Activated CD8-positive, alpha-beta memory T cell treated with anti-CD3 and anti-CD28 coated beads, Interleukin-2, amount 10 ng/mL, durations not matched to agents 7 days and 5 days (primary cell): ENCODE data around the gene LRIF1. TPM values are rescaled to one million over a fixed set of nuclear protein-coding genes. Genes with fewer than 3 reads are reported as not detected.

Source experiments
- ATAC-seq: fragments of 150-1000 bp; cut with Tn5 transposase; one replicate; pipeline ENCODE4 v1.10.0; 2021; ENCODE audit warnings: moderate library complexity
- CTCF ChIA-PET: fragments of 350-600 bp; sonication (Branson Sonifier 250); formaldehyde crosslinking; loops from one replicate; lab custom pipeline; 2021; ENCODE audit warnings: antibody characterized with exemption; lab: Charles Lee
- DNase-seq: peaks from one replicate; pipeline ENCODE4 v3.0.0-alpha.2; 2020
- H3K27ac Mint-ChIP-seq: one replicate; pipeline ENCODE4 v1.8.0; 2021; ENCODE audit warnings: mild to moderate bottlenecking, mixed read lengths
- H3K27me3 Mint-ChIP-seq: one replicate; pipeline ENCODE4 v1.8.0; 2021; ENCODE audit warnings: mixed read lengths
- H3K36me3 Mint-ChIP-seq: one replicate; pipeline ENCODE4 v1.8.0; 2021; ENCODE audit warnings: mild to moderate bottlenecking, mixed read lengths
- H3K4me1 Mint-ChIP-seq: one replicate; pipeline ENCODE4 v1.8.0; 2021; ENCODE audit warnings: mixed read lengths
- H3K4me3 Mint-ChIP-seq: one replicate; pipeline ENCODE4 v1.8.0; 2021; ENCODE audit warnings: mild to moderate bottlenecking, moderate library complexity, mixed read lengths
- H3K9me3 Mint-ChIP-seq: one replicate; pipeline ENCODE4 v1.8.0; 2022; ENCODE audit warnings: low read depth, mixed read lengths
- total RNA-seq, 2 experiments: library from RNA; stranded (reverse); gene quantifications; one replicate each; pipeline ENCODE4 v1.2.3, GENCODE V29; 2021

LRIF1 gene
- total RNA-seq, 2 experiments from 2014 or later: 20.7 to 21.3 TPM

GRCh38 chr1:110967256-110967655, 3.5 kb upstream of the LRIF1 start:
- CTCF ChIA-PET: no interaction called here
- no peak for DNase-seq

GRCh38 chr1:110964455-110964903, 757 bp upstream of the LRIF1 start:
- H3K36me3 Mint-ChIP-seq: peaks cover 43% of the 10 kb centered on the region

More at GRCh38 chr1:110967256-110967655, 3.5 kb upstream of the LRIF1 start:
- Mint-ChIP-seq H3K27ac (no peak overlapping the region), H3K36me3 (peaks cover 22% of the 10 kb centered on the region), H3K4me1 (peaks cover 19% of the 10 kb centered on the region), H3K4me3 (no peak overlapping the region), H3K27me3 (peaks cover 41% of the 10 kb centered on the region), H3K9me3 (peaks cover 15% of the 10 kb centered on the region)
- ATAC-seq: no peak

GRCh38 chr1:110962892-110963690, 631 bp downstream of the LRIF1 start:
- Mint-ChIP-seq H3K27ac (peak overlapping the region; percentile 93), H3K36me3 (peaks cover 51% of the 10 kb centered on the region), H3K4me1 (peaks cover 37% of the 10 kb centered on the region), H3K27me3 (peaks cover 3% of the 10 kb centered on the region), H3K4me3 (peak overlapping the region; percentile 80), H3K9me3 (peaks cover 18% of the 10 kb centered on the region)
- CTCF ChIA-PET: interaction anchor here (0.8 to 2.2 kb wide), 6 partner anchors 67 to 183 kb away, joined by 3 to 10 read pairs (median 5); partner anchors contain the start of gene CD53
- ATAC-seq (peak; percentile 52), DNase-seq (peak; percentile 78)

More at GRCh38 chr1:110964455-110964903, 757 bp upstream of the LRIF1 start:
- Mint-ChIP-seq H3K27ac (peak overlapping the region; percentile 93), H3K9me3 (peaks cover 19% of the 10 kb centered on the region), H3K4me3 (peak overlapping the region; percentile 80), H3K4me1 (peaks cover 37% of the 10 kb centered on the region), H3K27me3 (peaks cover 15% of the 10 kb centered on the region)
- ATAC-seq (no peak), DNase-seq (no peak)
- CTCF ChIA-PET: interaction anchor here (0.6 to 2.2 kb wide), 15 partner anchors 10 to 259 kb away, joined by 3 to 10 read pairs (median 3); no protein-coding TSS in a partner anchor

- Mint-ChIP-seq H3K36me3 (peaks cover 49% of the 10 kb centered on the region), H3K27ac (no peak overlapping the region)
Observed at GRCh38 chr1:110961902-110962301, 1.8 kb downstream of the LRIF1 start.

GRCh38 chr1:110960777-110961420, 2.8 kb downstream of the LRIF1 start:
- Mint-ChIP-seq H3K36me3 (peaks cover 49% of the 10 kb centered on the region), H3K4me1 (peaks cover 37% of the 10 kb centered on the region), H3K27ac (no peak overlapping the region), H3K27me3 (no peaks in the 10 kb centered on the region), H3K4me3 (no peak overlapping the region), H3K9me3 (peaks cover 18% of the 10 kb centered on the region)
- CTCF ChIA-PET: interaction anchor here (1.2 to 1.3 kb wide), 2 partner anchors 31 to 88 kb away, joined by 3 read pairs; partner anchors contain the start of gene CD53
- ATAC-seq (no peak), DNase-seq (no peak)

More at GRCh38 chr1:110961902-110962301, 1.8 kb downstream of the LRIF1 start:
- Mint-ChIP-seq H3K4me1 (peaks cover 37% of the 10 kb centered on the region), H3K4me3 (no peak overlapping the region), H3K27me3 (no peaks in the 10 kb centered on the region), H3K9me3 (peaks cover 18% of the 10 kb centered on the region)
- CTCF ChIA-PET: interaction anchor here (1.0 to 1.2 kb wide), 2 partner anchors 9 to 89 kb away, joined by 4 to 5 read pairs; partner anchors contain the start of gene CD53
- DNase-seq (no peak), ATAC-seq (no peak)

GRCh38 chr1:110957798-110958197, 5.9 kb downstream of the LRIF1 start:
- Mint-ChIP-seq H3K27ac (no peak overlapping the region), H3K9me3 (peaks cover 7% of the 10 kb centered on the region), H3K36me3 (peaks cover 44% of the 10 kb centered on the region), H3K27me3 (no peaks in the 10 kb centered on the region), H3K4me1 (peaks cover 22% of the 10 kb centered on the region), H3K4me3 (no peak overlapping the region)
- ATAC-seq: no peak
- CTCF ChIA-PET: no interaction called here
- DNase-seq: no peak

GRCh38 chr1:110956586-110956985, 7.1 kb downstream of the LRIF1 start:
- Mint-ChIP-seq H3K4me1 (peaks cover 14% of the 10 kb centered on the region), H3K9me3 (peaks cover 7% of the 10 kb centered on the region), H3K4me3 (no peak overlapping the region), H3K36me3 (peaks cover 46% of the 10 kb centered on the region), H3K27me3 (no peaks in the 10 kb centered on the region), H3K27ac (no peak overlapping the region)
- DNase-seq (no peak), ATAC-seq (no peak)
- CTCF ChIA-PET: interaction anchor here (0.6 kb wide), 1 partner anchor 71 kb away, joined by 3 read pairs; no protein-coding TSS in a partner anchor

GRCh38 chr1:110953031-110953430, 10.7 kb downstream of the LRIF1 start:
- CTCF ChIA-PET: interaction anchor here (0.7 to 1.6 kb wide), 2 partner anchors 9 to 11 kb away, joined by 3 to 5 read pairs; no protein-coding TSS in a partner anchor
- ATAC-seq (no peak), DNase-seq (no peak)
- Mint-ChIP-seq H3K27ac (no peak overlapping the region), H3K9me3 (no peaks in the 10 kb centered on the region), H3K4me1 (peaks cover 8% of the 10 kb centered on the region), H3K36me3 (peaks cover 53% of the 10 kb centered on the region), H3K27me3 (no peaks in the 10 kb centered on the region), H3K4me3 (no peak overlapping the region)

GRCh38 chr1:110952031-110952430, 11.7 kb downstream of the LRIF1 start:
- Mint-ChIP-seq H3K36me3 (peaks cover 61% of the 10 kb centered on the region), H3K27me3 (no peaks in the 10 kb centered on the region), H3K4me3 (no peak overlapping the region), H3K9me3 (no peaks in the 10 kb centered on the region), H3K4me1 (peaks cover 8% of the 10 kb centered on the region), H3K27ac (no peak overlapping the region)
- CTCF ChIA-PET: interaction anchor here (1.6 kb wide), 1 partner anchor 12 kb away, joined by 3 read pairs; no protein-coding TSS in a partner anchor
- DNase-seq: no peak
- no peak for ATAC-seq

- CTCF ChIA-PET: no interaction called here
- H3K27ac Mint-ChIP-seq: no peak overlapping the region
- DNase-seq: no peak
- no peak overlapping the region for H3K4me3 Mint-ChIP-seq
- no peak for ATAC-seq
- peaks cover 66% of the 10 kb centered on the region for H3K36me3 Mint-ChIP-seq
- no peaks in the 10 kb centered on the region for H3K27me3 Mint-ChIP-seq
- peaks cover 8% of the 10 kb centered on the region for H3K4me1 Mint-ChIP-seq
- no peaks in the 10 kb centered on the region for H3K9me3 Mint-ChIP-seq
Observed at GRCh38 chr1:110951161-110951560, 12.6 kb downstream of the LRIF1 start.

- peaks cover 10% of the 10 kb centered on the region for H3K4me1 Mint-ChIP-seq
- no peaks in the 10 kb centered on the region for H3K27me3 Mint-ChIP-seq
- H3K36me3 Mint-ChIP-seq: peaks cover 66% of the 10 kb centered on the region
- H3K27ac Mint-ChIP-seq: no peak overlapping the region
- DNase-seq (no peak), ATAC-seq (no peak)
- CTCF ChIA-PET: interaction anchor here (1.1 kb wide), 1 partner anchor 20 kb away, joined by 3 read pairs; no protein-coding TSS in a partner anchor
- H3K4me3 Mint-ChIP-seq: no peak overlapping the region
- H3K9me3 Mint-ChIP-seq: no peaks in the 10 kb centered on the region
Observed at GRCh38 chr1:110948038-110948810, 15.5 kb downstream of the LRIF1 start.

- Mint-ChIP-seq H3K4me1 (peaks cover 4% of the 10 kb centered on the region), H3K4me3 (no peak overlapping the region), H3K27ac (no peak overlapping the region), H3K9me3 (no peaks in the 10 kb centered on the region), H3K27me3 (no peaks in the 10 kb centered on the region), H3K36me3 (peaks cover 42% of the 10 kb centered on the region)
- CTCF ChIA-PET: interaction anchor here (0.7 to 1.2 kb wide), 2 partner anchors 13 to 47 kb away, joined by 3 read pairs; no protein-coding TSS in a partner anchor
- no peak for ATAC-seq
- DNase-seq: no peak
Observed at GRCh38 chr1:110945626-110946025, 18.1 kb downstream of the LRIF1 start.
